Neural progenitor cell (in vitro differentiated cells): ENCODE data around the gene ITGAL. TPM values are rescaled to one million over a fixed set of nuclear protein-coding genes. Genes with fewer than 3 reads are reported as not detected.

ENCODE experiments used
- DNase-seq: peaks from one replicate; pipeline ENCODE4 v3.0.0-alpha.2; 2016; ENCODE audit warnings: low spot score
- H2AFZ ChIP-seq: fragments of 200-600 bp; sonication (generic); replicated peaks from 2 replicates; pipeline ENCODE4 v1.6.1; 2016; ENCODE audit warnings: antibody characterized with exemption
- H3F3A ChIP-seq: fragments of 200-600 bp; sonication (generic); 2 replicates; pipeline ENCODE4 v1.6.1; 2016; ENCODE audit warnings: antibody characterized with exemption, low read depth
- H3K27ac ChIP-seq: fragments of 200-600 bp; sonication (generic); 2 replicates; pipeline ENCODE4 v1.5.1; 2016; ENCODE audit warnings: mild to moderate bottlenecking
- H3K27me3 ChIP-seq: fragments of 200-600 bp; sonication (generic); 2 replicates; pipeline ENCODE4 v1.6.1; 2016; ENCODE audit warnings: mild to moderate bottlenecking, moderate library complexity
- H3K36me3 ChIP-seq: fragments of 200-600 bp; sonication (generic); 2 replicates; pipeline ENCODE4 v1.5.1; 2016
- H3K4me1 ChIP-seq: fragments of 200-600 bp; sonication (generic); 2 replicates; pipeline ENCODE4 v1.6.1; 2016; ENCODE audit warnings: mixed run types
- H3K4me2 ChIP-seq: fragments of 200-600 bp; sonication (generic); 2 replicates; pipeline ENCODE4 v1.6.1; 2016
- H3K4me3 ChIP-seq: fragments of 200-600 bp; sonication (generic); 2 replicates; pipeline ENCODE4 v1.5.1; 2016
- H3K79me2 ChIP-seq: fragments of 200-600 bp; sonication (generic); 2 replicates; pipeline ENCODE4 v1.6.1; 2016; ENCODE audit warnings: low read depth
- H3K9ac ChIP-seq: fragments of 200-600 bp; sonication (generic); 2 replicates; pipeline ENCODE4 v1.6.1; 2016
- H3K9me3 ChIP-seq: fragments of 200-600 bp; sonication (generic); 2 replicates; pipeline ENCODE4 v1.5.1; 2016; ENCODE audit warnings: low read depth
- H4K20me1 ChIP-seq: fragments of 200-600 bp; sonication (generic); 2 replicates; pipeline ENCODE4 v1.6.1; 2016; ENCODE audit warnings: low read depth
- H3K27ac Mint-ChIP-seq: 3 replicates; pipeline ENCODE4 v1.8.0; 2021; ENCODE audit warnings: mixed read lengths
- H3K27me3 Mint-ChIP-seq: 2 replicates; pipeline ENCODE4 v1.8.0; 2022; ENCODE audit warnings: low read depth, mild to moderate bottlenecking, inconsistent platforms, moderate library complexity, mixed read lengths; ENCODE audit not compliant: insufficient read depth
- H3K36me3 Mint-ChIP-seq: 3 replicates; pipeline ENCODE4 v1.8.0; 2021; ENCODE audit warnings: mixed read lengths
- H3K4me1 Mint-ChIP-seq: 3 replicates; pipeline ENCODE4 v1.8.0; 2021; ENCODE audit warnings: mixed read lengths
- H3K4me3 Mint-ChIP-seq: 3 replicates; pipeline ENCODE4 v1.8.0; 2021; ENCODE audit warnings: mild to moderate bottlenecking, moderate library complexity, mixed read lengths
- H3K9me3 Mint-ChIP-seq: 3 replicates; pipeline ENCODE4 v1.8.0; 2020; ENCODE audit warnings: mixed read lengths
- CTCF ChIP-seq: fragments of 200-600 bp; sonication (generic); IDR thresholded peaks from 2 replicates; pipeline ENCODE4 v1.5.1; 2017; ENCODE audit warnings: antibody characterized with exemption, mild to moderate bottlenecking
- EZH2 ChIP-seq: fragments of 200-600 bp; sonication (generic); IDR thresholded peaks from 2 replicates; pipeline ENCODE4 v1.6.1; 2017; ENCODE audit warnings: antibody characterized with exemption, mild to moderate bottlenecking, moderate library complexity
- EZH2phosphoT487 ChIP-seq: fragments of 200-600 bp; sonication (generic); IDR thresholded peaks from 2 replicates; pipeline ENCODE4 v1.6.1; 2017; ENCODE audit warnings: antibody characterized with exemption
- total RNA-seq: library from RNA; depleted of rRNA; stranded (reverse); fragments of >200 nt; gene quantifications from 2 replicates; pipeline ENCODE4 v1.2.3, GENCODE V29; 2015; ENCODE audit warnings: low replicate concordance

Gene ITGAL
- total RNA-seq, 1 donor from 2014 or later, result not detected

- H3K27ac ChIP-seq, result no peak overlapping the region
- no peaks in the 10 kb centered on the region for H3K27me3 ChIP-seq
- Mint-ChIP-seq H3K36me3 (peaks cover 9% of the 10 kb centered on the region), H3K4me1 (peaks cover 24% of the 10 kb centered on the region), H3K27me3 (peaks cover 3% of the 10 kb centered on the region), H3K27ac (peak overlapping the region; percentile 50), H3K4me3 (peak overlapping the region; percentile 82), H3K9me3 (no peaks in the 10 kb centered on the region)
- H3K9me3 ChIP-seq, result no peaks in the 10 kb centered on the region
- H3K9ac ChIP-seq, result peak overlapping the region; percentile 45
- TF ChIP-seq CTCF, result no peak
- TF ChIP-seq EZH2, result no peak
- no peak for TF ChIP-seq EZH2phosphoT487
- no peaks in the 10 kb centered on the region for H3K36me3 ChIP-seq
- peaks cover 8% of the 10 kb centered on the region for H3K4me1 ChIP-seq
- H3F3A ChIP-seq, result peaks cover 7% of the 10 kb centered on the region
- peaks cover 36% of the 10 kb centered on the region for H3K79me2 ChIP-seq
- peak overlapping the region; percentile 71 for H3K4me3 ChIP-seq
- H4K20me1 ChIP-seq, result no peaks in the 10 kb centered on the region
- H2AFZ ChIP-seq, result peak overlapping the region; percentile 80
- H3K4me2 ChIP-seq, result peak overlapping the region; percentile 82
- DNase-seq, result peak; percentile 17
Observed at GRCh38 chr16:30533748-30534367, 61.3 kb downstream of the ITGAL start.

GRCh38 chr16:30534368-30535105 lies 62.0 kb downstream of the ITGAL start, which contains the start of gene ZNF747:
ZNF747 (minus strand) TSS chr16:30534858; CDS start chr16:30534679, 179 bp downstream.
- no peak within 1 kb of the TSS for H3K27ac ChIP-seq
- Mint-ChIP-seq H3K4me3 (peak within 1 kb of the TSS; percentile 88), H3K27me3 (peaks cover 4% of the 10 kb centered on the region), H3K9me3 (no peaks in the 10 kb centered on the region), H3K27ac (peak within 1 kb of the TSS; percentile 91), H3K36me3 (peaks cover 9% of the 10 kb centered on the region), H3K4me1 (peaks cover 24% of the 10 kb centered on the region)
- H3K4me3 ChIP-seq, result peak within 1 kb of the TSS; percentile 71
- peak within 1 kb of the TSS; percentile 45 for H3K9ac ChIP-seq
- peak within 1 kb of the TSS; percentile 82 for H3K4me2 ChIP-seq
- H4K20me1 ChIP-seq, result no peaks in the 10 kb centered on the region
- peak within 1 kb of the TSS; percentile 80 for H2AFZ ChIP-seq
- no peak for TF ChIP-seq EZH2
- peak; percentile 17 for TF ChIP-seq CTCF
- no peak for TF ChIP-seq EZH2phosphoT487
- peaks cover 7% of the 10 kb centered on the region for H3F3A ChIP-seq
- H3K4me1 ChIP-seq, result peaks cover 8% of the 10 kb centered on the region
- no peaks in the 10 kb centered on the region for H3K36me3 ChIP-seq
- no peaks in the 10 kb centered on the region for H3K9me3 ChIP-seq
- H3K27me3 ChIP-seq, result no peaks in the 10 kb centered on the region
- peak; percentile 95 for DNase-seq
- H3K79me2 ChIP-seq, result peaks cover 36% of the 10 kb centered on the region

- peak; percentile 41 for DNase-seq
- Histone ChIP-seq H3K9ac (peak overlapping the region; percentile 27), H3K36me3 (no peaks in the 10 kb centered on the region), H3K4me3 (peak overlapping the region; percentile 71), H2AFZ (peak overlapping the region; percentile 80), H3K4me2 (peak overlapping the region; percentile 82), H3K4me1 (peaks cover 8% of the 10 kb centered on the region), H4K20me1 (no peaks in the 10 kb centered on the region), H3F3A (peaks cover 7% of the 10 kb centered on the region), H3K27me3 (no peaks in the 10 kb centered on the region), H3K9me3 (no peaks in the 10 kb centered on the region), H3K27ac (no peak overlapping the region), H3K79me2 (peaks cover 36% of the 10 kb centered on the region)
- Mint-ChIP-seq H3K27ac (peak overlapping the region; percentile 91), H3K36me3 (peaks cover 9% of the 10 kb centered on the region), H3K9me3 (no peaks in the 10 kb centered on the region), H3K4me3 (peak overlapping the region; percentile 88), H3K27me3 (peaks cover 4% of the 10 kb centered on the region), H3K4me1 (peaks cover 24% of the 10 kb centered on the region)
- TF ChIP-seq EZH2phosphoT487 (no peak), CTCF (no peak), EZH2 (no peak)
Observed at GRCh38 chr16:30535106-30535776, 62.7 kb downstream of the ITGAL start.
